Thyroid gland (tissue), 4 donors: ENCODE measurements around the gene SPATA31D4.

Experiments used
- CTCF ChIP-seq, 6 experiments: fragments of 200-600 bp in 3 of 6; fragments of 450-650 bp in 3 of 6; sonication (generic) in 3 of 6; IDR thresholded peaks; one replicate each; pipeline ENCODE4 v1.5.1; 2016 to 2019; ENCODE audit warnings: antibody characterized with exemption in 6 of 6, mild to moderate bottlenecking in 2 of 6, inconsistent platforms in 1 of 6, moderate library complexity in 1 of 6
- POLR2A ChIP-seq, 2 donors: fragments of 450-650 bp; IDR thresholded peaks; one replicate each; pipeline ENCODE4 v1.6.1; 2017; ENCODE audit warnings: antibody characterized with exemption in 2 of 2, mild to moderate bottlenecking in 2 of 2, moderate library complexity in 1 of 2

GRCh38 chr9:81915801-81916505 is 12.3 kb upstream of the SPATA31D4 start:
- TF ChIP-seq CTCF (IDR thresholded peaks at IDR 0.05) (no peak), POLR2A (IDR thresholded peaks at IDR 0.05) (no peak)
